Cardiac septum (tissue), 1 donor: ENCODE measurements around the gene WDR81. TPM values are rescaled to one million over a fixed set of nuclear protein-coding genes. Genes with fewer than 3 reads are reported as not detected.
"Not testable (repeated sequence)": the region's sequence is repeated elsewhere in the genome, so short reads cannot be mapped to it uniquely, and the experiment has no call there.

Experiments
- DNase-seq: peaks from one replicate; pipeline ENCODE4 v3.0.0-alpha.2; 2020; ENCODE audit warnings: low spot score
- intact Hi-C: fragments of 100-400 bp; cut with DNase I; formaldehyde crosslinking; loops from one replicate; pipeline ENCODE4 v1.14.0; 2022
- total RNA-seq: library from RNA; stranded (reverse); fragmentation: NEBNext Ultra II Directional; extraction: Animal tissue kit (Norgen Biotek cat#: 25700); gene quantifications from one replicate; pipeline ENCODE4 v1.2.1, GENCODE V29; 2021
- donor health status: DM: no; HTN: no; CAD: no.

Gene WDR81
- total RNA-seq, 1 donor from 2014 or later, result 7.2 TPM

GRCh38 chr17:1726626-1727257 is 2.2 kb downstream of the WDR81 start:
- intact Hi-C loops, result loop anchor here (5.0 kb wide), 2 partner anchors 36 to 141 kb away; partner anchors contain the start of gene SERPINF1

GRCh38 chr17:1727258-1727789 is 2.8 kb downstream of the WDR81 start:
- no peak for DNase-seq
- intact Hi-C loops, result loop anchor here (5.0 kb wide), 2 partner anchors 35 to 140 kb away; partner anchors contain the start of gene SERPINF1

More at GRCh38 chr17:1726626-1727257, 2.2 kb downstream of the WDR81 start:
- DNase-seq, result no peak

GRCh38 chr17:1727876-1728630 is 3.5 kb downstream of the WDR81 start:
- intact Hi-C loops, result loop anchor here (5.0 kb wide), 2 partner anchors 34 to 139 kb away; partner anchors contain the start of gene SERPINF1
- no peak for DNase-seq

- intact Hi-C loops, result loop anchor here (5.0 kb wide), 3 partner anchors 32 to 297 kb away; partner anchors contain the start of genes RTN4RL1 and SERPINF1
- DNase-seq, result no peak
Measured at GRCh38 chr17:1729966-1730325, 5.4 kb downstream of the WDR81 start.

GRCh38 chr17:1730326-1731193 is 6.1 kb downstream of the WDR81 start:
- DNase-seq, result peak; percentile 87
- intact Hi-C loops, result loop anchor here (5.0 kb wide), 1 partner anchor 297 kb away; the partner anchor contains the start of gene RTN4RL1

- DNase-seq, result no peak
- intact Hi-C loops, result loop anchor here (5.0 kb wide), 1 partner anchor 296 kb away; the partner anchor contains the start of gene RTN4RL1
Measured at GRCh38 chr17:1731194-1731506, 6.6 kb downstream of the WDR81 start.

GRCh38 chr17:1732241-1732832 is 7.8 kb downstream of the WDR81 start:
- intact Hi-C loops, result loop anchor here (5.0 kb wide), 1 partner anchor 295 kb away; the partner anchor contains the start of gene RTN4RL1
- DNase-seq, result no peak

GRCh38 chr17:1732833-1733321 is 8.4 kb downstream of the WDR81 start:
- intact Hi-C loops, result loop anchor here (5.0 kb wide), 1 partner anchor 294 kb away; the partner anchor contains the start of gene RTN4RL1

GRCh38 chr17:1733759-1734158 is 9.3 kb downstream of the WDR81 start:
- intact Hi-C loops, result loop anchor here (5.0 kb wide), 1 partner anchor 294 kb away; the partner anchor contains the start of gene RTN4RL1
- no peak for DNase-seq

More at GRCh38 chr17:1732833-1733321, 8.4 kb downstream of the WDR81 start:
- no peak for DNase-seq

GRCh38 chr17:1735418-1735817 is 10.9 kb downstream of the WDR81 start:
- no peak for DNase-seq
- intact Hi-C loops, result no loop called here

GRCh38 chr17:1735834-1736347 is 11.4 kb downstream of the WDR81 start:
- intact Hi-C loops, result no loop called here
- no peak for DNase-seq

GRCh38 chr17:1736348-1737281 is 12.1 kb downstream of the WDR81 start:
- no peak for DNase-seq
- intact Hi-C loops, result no loop called here

GRCh38 chr17:1737531-1738291 is 13.2 kb downstream of the WDR81 start:
- DNase-seq, result no peak
- intact Hi-C loops, result no loop called here

- DNase-seq, intact Hi-C loops: not testable (repeated sequence)
Measured at GRCh38 chr17:1741899-1742298, 17.4 kb downstream of the WDR81 start.

GRCh38 chr17:1742371-1743087 is 18.0 kb downstream of the WDR81 start, which contains the start of gene SERPINF2:
Gene SERPINF2 (plus strand): TSS chr17:1742871. CDS start chr17:1744996, 2,125 bp downstream.
- DNase-seq, result no peak
- intact Hi-C loops, result no loop called here

GRCh38 chr17:1743088-1743439 is 18.6 kb downstream of the WDR81 start:
- intact Hi-C loops, result no loop called here
- DNase-seq, result no peak
